ENCODE data around the gene FBLN7. TPM values are rescaled to one million over a fixed set of nuclear protein-coding genes. Genes with fewer than 3 reads are reported as not detected.
A peak's percentile ranks its signal among the peaks of the same experiment; 100 is the strongest.

Gene FBLN7
- total and polyA plus RNA-seq, 8 donors = 2.6 to 19.1 (median 13.3) TPM

DNA sequence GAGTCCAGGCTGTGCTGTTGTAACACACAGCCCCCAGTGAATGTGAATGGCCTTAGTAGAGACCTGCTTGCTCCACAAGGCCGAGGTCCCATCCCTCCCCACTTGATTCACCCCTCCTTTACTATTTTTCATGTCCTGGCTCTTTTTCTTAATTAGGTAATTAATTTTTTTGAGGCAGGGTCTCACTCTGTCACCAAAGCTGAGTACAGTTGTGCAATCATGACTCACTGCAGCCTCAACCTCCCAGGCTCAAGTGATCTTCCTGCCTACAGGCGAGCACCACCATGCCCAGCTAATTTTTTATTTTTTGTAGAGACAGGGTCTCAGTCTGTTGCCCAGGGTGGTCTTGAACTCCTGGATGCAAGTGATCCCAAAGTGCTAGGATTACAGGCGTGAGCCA is 19.3 kb downstream of the FBLN7 start:
- ATAC-seq (no peak), DNase-seq (no peak)
- Histone ChIP-seq H3K36me3 (no peaks in the 10 kb centered on the region), H3K27me3 (no peaks in the 10 kb centered on the region), H3K4me1 (peaks cover 0 to 6% of the 10 kb centered on the region in 2 donors), H3K9me3 (no peaks in the 10 kb centered on the region), H3K27ac (no peak overlapping the region), H3K4me3 (no peak overlapping the region)
- TF ChIP-seq CTCF (IDR thresholded peaks at IDR 0.05) = no peak
- intact Hi-C loops (cut with DNase I) = no loop called here

- intact Hi-C loops (cut with DNase I) = no loop called here
- H3K4me3 ChIP-seq = no peak overlapping the region
- peak in 1 of 4 donors; percentile 65 for DNase-seq
- no peak overlapping the region for H3K27ac ChIP-seq
- TF ChIP-seq CTCF (IDR thresholded peaks at IDR 0.05) = no peak
- H3K27me3 ChIP-seq = no peaks in the 10 kb centered on the region
- no peaks in the 10 kb centered on the region for H3K36me3 ChIP-seq
- H3K9me3 ChIP-seq = no peaks in the 10 kb centered on the region
- ATAC-seq = no peak
- H3K4me1 ChIP-seq = peaks cover 0 to 6% of the 10 kb centered on the region in 2 donors
These were observed 21.3 kb downstream of the FBLN7 start for GRCh38 chr2:112159454-112159921.

DNA sequence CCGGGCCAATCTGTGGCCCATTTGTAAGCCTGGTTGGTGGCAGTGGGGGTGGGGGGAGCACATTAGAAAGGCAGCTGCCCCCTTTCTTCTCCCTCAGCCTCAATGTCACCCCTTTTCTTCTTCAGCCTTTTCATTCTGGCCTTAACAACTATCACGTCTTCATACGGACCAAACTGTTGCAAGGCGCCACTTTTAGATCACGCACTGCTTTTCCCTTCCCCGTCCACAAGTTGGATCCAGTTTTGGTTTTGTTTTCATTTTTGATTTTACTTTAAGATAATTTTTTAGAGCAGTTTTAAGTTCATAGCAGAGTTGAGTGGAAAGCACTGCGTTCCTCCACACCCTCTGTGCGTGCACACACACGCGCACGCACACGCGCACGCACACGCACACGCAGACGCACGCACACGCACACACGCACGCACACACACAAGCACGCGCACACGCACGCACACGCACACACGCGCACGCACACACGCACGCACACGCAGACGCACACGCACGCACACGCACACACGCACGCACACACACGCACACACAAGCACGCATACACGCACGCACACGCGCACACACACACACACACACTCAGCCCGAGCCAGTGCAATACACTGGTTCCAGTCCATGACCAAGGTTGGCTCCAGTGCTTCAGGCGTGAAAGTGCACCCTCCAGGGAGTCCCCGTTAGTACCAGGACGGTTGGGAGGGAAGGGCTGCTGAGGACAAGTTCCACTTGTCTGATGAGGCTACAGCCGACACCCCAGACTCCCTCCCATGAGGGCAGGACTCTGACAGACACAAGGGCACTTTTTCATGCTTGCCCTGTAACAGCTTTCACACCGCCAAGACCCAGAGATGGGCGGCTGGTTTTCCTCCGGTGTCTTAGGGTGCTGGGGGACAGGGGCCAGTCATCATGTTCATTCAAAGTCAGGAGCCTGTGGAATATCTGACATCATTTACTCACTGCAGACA is 22.4 kb downstream of the FBLN7 start:
- intact Hi-C loops (cut with DNase I) = no loop called here
- no peaks in the 10 kb centered on the region for H3K36me3 ChIP-seq
- H3K9me3 ChIP-seq = no peaks in the 10 kb centered on the region
- no peak for TF ChIP-seq CTCF (IDR thresholded peaks at IDR 0.05)
- no peaks in the 10 kb centered on the region for H3K27me3 ChIP-seq
- no peak for DNase-seq
- peaks cover 0 to 2% of the 10 kb centered on the region in 2 donors for H3K4me1 ChIP-seq
- no peak for ATAC-seq
- H3K27ac ChIP-seq = no peak overlapping the region
- no peak overlapping the region for H3K4me3 ChIP-seq

- no peaks in the 10 kb centered on the region for H3K9me3 ChIP-seq
- ATAC-seq (no peak), DNase-seq (no peak)
- no peak overlapping the region for H3K4me3 ChIP-seq
- intact Hi-C loops (cut with DNase I) = no loop called here
- H3K27ac ChIP-seq = no peak overlapping the region
- H3K36me3 ChIP-seq = no peaks in the 10 kb centered on the region
- no peak for TF ChIP-seq CTCF (IDR thresholded peaks at IDR 0.05)
- no peaks in the 10 kb centered on the region for H3K4me1 ChIP-seq
- H3K27me3 ChIP-seq = no peaks in the 10 kb centered on the region
These were observed 23.4 kb downstream of the FBLN7 start for GRCh38 chr2:112161431-112162145.

DNA sequence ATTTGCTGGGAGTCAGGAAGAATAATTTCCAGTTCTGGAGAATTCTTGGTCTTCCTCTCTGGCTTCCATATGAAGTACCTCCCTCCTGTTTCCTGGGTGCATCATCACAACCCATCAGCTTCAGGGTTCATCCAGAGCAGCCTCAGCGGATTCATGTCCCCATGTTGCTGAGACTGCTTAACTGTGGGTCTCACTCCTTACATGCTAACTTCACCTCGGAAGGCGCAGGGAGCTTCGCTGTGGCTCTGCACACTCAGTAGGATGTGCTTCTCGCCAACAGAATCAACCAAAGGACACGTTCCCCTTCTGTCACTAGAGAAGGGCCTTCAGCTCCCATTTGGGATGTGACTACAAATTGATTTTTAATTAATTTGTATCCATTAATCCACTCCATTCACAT is 24.2 kb downstream of the FBLN7 start:
- ATAC-seq (no peak), DNase-seq (no peak)
- Histone ChIP-seq H3K27ac (no peak overlapping the region), H3K36me3 (no peaks in the 10 kb centered on the region), H3K9me3 (no peaks in the 10 kb centered on the region), H3K27me3 (no peaks in the 10 kb centered on the region), H3K4me1 (no peaks in the 10 kb centered on the region), H3K4me3 (no peak overlapping the region)
- TF ChIP-seq CTCF (IDR thresholded peaks at IDR 0.05) = no peak
- intact Hi-C loops (cut with DNase I) = no loop called here

Data from left lung (tissue), 10 donors.